WTC11 (cell line): ENCODE data around the gene WDR81.

ENCODE experiments used
- ATF2 ChIP-seq: sonication (generic); formaldehyde crosslinking; IDR thresholded peaks from 2 replicates; pipeline ENCODE4 v1.8.1; 2022; ENCODE audit warnings: low read depth, missing genetic modification reagents, borderline replicate concordance
- CTCF ChIP-seq: fragments of 200-600 bp; IDR thresholded peaks from 2 replicates; pipeline ENCODE4 v1.8.0; 2022; ENCODE audit warnings: antibody characterized with exemption

DNA sequence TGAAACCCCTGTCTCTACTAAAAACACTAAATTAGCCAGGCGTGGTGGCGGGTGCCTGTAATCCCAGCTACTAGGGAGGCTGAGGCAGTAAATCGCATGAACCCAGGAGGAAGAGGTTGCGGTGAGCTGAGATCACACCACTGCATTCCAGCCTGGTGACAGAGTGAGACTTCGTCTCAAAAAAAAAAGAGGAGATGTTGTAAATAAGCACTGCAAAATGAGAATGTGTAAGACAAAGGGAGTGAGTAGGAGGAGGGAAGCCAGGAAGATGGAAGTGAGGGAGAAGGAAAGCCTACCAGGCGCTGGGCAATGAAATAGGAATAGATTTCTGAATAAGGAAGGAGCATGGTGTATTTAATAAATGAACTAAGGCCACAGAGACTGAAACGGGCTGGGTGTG is 31.2 kb upstream of the WDR81 start:
- TF ChIP-seq ATF2 (CRISPR knock-in tag) (no peak), CTCF (no peak)
